HL-60 (cell line): Measurements from ENCODE around the gene FUCA2.

Experiments used
- CTCF ChIP-seq: IDR thresholded peaks from one replicate; pipeline ENCODE4 v1.5.1; 2011; ENCODE audit warnings: low read length, control low read depth, inconsistent platforms; ENCODE audit not compliant: insufficient read depth
- TF ChIP-seq, protein P1 (sequence below): IDR thresholded peaks from 2 replicates; pipeline ENCODE4 v1.6.1; 2012; ENCODE audit warnings: low read depth; ENCODE audit not compliant: insufficient replicate concordance

DNA sequence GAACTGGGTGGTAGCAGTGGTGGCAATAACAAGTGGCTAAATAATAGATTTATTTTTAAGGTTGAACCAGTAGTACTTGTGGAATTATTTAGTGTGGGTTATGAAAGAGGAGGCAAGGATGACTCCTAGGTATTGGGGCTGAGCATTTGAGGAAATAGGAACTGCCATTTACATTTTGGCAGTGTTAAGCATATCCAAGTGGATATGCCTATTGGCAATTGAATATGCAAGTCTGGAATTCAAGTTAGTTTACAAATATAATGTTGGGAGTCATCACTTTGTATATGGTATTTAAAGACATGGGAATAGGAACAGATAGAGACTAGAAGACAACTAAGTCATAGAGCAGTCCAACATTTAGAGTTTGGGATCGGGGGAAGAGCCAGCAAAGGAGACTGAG lies 35.0 kb downstream of the FUCA2 start:
- no peak for TF ChIP-seq CTCF
- TF ChIP-seq, protein P1, sequence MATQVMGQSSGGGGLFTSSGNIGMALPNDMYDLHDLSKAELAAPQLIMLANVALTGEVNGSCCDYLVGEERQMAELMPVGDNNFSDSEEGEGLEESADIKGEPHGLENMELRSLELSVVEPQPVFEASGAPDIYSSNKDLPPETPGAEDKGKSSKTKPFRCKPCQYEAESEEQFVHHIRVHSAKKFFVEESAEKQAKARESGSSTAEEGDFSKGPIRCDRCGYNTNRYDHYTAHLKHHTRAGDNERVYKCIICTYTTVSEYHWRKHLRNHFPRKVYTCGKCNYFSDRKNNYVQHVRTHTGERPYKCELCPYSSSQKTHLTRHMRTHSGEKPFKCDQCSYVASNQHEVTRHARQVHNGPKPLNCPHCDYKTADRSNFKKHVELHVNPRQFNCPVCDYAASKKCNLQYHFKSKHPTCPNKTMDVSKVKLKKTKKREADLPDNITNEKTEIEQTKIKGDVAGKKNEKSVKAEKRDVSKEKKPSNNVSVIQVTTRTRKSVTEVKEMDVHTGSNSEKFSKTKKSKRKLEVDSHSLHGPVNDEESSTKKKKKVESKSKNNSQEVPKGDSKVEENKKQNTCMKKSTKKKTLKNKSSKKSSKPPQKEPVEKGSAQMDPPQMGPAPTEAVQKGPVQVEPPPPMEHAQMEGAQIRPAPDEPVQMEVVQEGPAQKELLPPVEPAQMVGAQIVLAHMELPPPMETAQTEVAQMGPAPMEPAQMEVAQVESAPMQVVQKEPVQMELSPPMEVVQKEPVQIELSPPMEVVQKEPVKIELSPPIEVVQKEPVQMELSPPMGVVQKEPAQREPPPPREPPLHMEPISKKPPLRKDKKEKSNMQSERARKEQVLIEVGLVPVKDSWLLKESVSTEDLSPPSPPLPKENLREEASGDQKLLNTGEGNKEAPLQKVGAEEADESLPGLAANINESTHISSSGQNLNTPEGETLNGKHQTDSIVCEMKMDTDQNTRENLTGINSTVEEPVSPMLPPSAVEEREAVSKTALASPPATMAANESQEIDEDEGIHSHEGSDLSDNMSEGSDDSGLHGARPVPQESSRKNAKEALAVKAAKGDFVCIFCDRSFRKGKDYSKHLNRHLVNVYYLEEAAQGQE, result no peak
